Mucosa of gallbladder (tissue), 1 donor: ENCODE results near the gene HOXC10. TPM values are rescaled to one million over a fixed set of nuclear protein-coding genes. Genes with fewer than 3 reads are reported as not detected.

ENCODE experiments used
- DNase-seq: peaks from one replicate; pipeline ENCODE4 v3.0.0-alpha.2; 2020; ENCODE audit warnings: low spot score
- total RNA-seq: library from RNA; stranded (reverse); gene quantifications from one replicate; pipeline ENCODE4 v1.2.1, GENCODE V29; 2021
- donor health status: DM: no; HTN: no; CAD: no.

The HOXC10 gene
- total RNA-seq, 1 donor from 2014 or later: not detected

GRCh38 chr12:53965281-53966084 lies 19.5 kb upstream of the HOXC10 start:
- DNase-seq: no peak

GRCh38 chr12:53966085-53966384 lies 18.9 kb upstream of the HOXC10 start:
- DNase-seq: no peak

GRCh38 chr12:53966385-53967133 lies 18.4 kb upstream of the HOXC10 start:
- DNase-seq: no peak

- no peak for DNase-seq
Measured at GRCh38 chr12:53967421-53967925, 17.5 kb upstream of the HOXC10 start.

- DNase-seq: no peak
Measured at GRCh38 chr12:53968214-53969127, 16.5 kb upstream of the HOXC10 start.

GRCh38 chr12:53969588-53970259 lies 15.2 kb upstream of the HOXC10 start:
- no peak for DNase-seq

- no peak for DNase-seq
Measured at GRCh38 chr12:53970451-53970850, 14.5 kb upstream of the HOXC10 start.

GRCh38 chr12:53971129-53971528 lies 13.8 kb upstream of the HOXC10 start:
- DNase-seq: no peak

GRCh38 chr12:53971686-53972085 lies 13.3 kb upstream of the HOXC10 start:
- DNase-seq: no peak

GRCh38 chr12:53972152-53972702 lies 12.7 kb upstream of the HOXC10 start:
- DNase-seq: no peak

GRCh38 chr12:53972722-53973235 lies 12.2 kb upstream of the HOXC10 start, which contains the start of gene HOXC11:
TSS of gene HOXC11 (plus strand) at chr12:53973126. CDS start at chr12:53973242, 116 bp downstream.
- DNase-seq: no peak

GRCh38 chr12:53973236-53974042 lies 11.5 kb upstream of the HOXC10 start:
- no peak for DNase-seq

GRCh38 chr12:53974084-53975063 lies 10.6 kb upstream of the HOXC10 start, which contains the start of gene HOTAIR:
TSS of gene HOTAIR (minus strand) at chr12:53974954.
- DNase-seq: no peak

GRCh38 chr12:53975064-53975471 lies 9.9 kb upstream of the HOXC10 start:
- DNase-seq: no peak

- no peak for DNase-seq
Measured at GRCh38 chr12:53975479-53976152, 9.3 kb upstream of the HOXC10 start.

- DNase-seq: no peak
Measured at GRCh38 chr12:53976172-53976822, 8.6 kb upstream of the HOXC10 start.

GRCh38 chr12:53976823-53977595 lies 7.9 kb upstream of the HOXC10 start:
- DNase-seq: no peak
